Activated CD4-positive, CD25-positive, alpha-beta regulatory T cell treated with anti-CD3 and anti-CD28 coated beads, Interleukin-2, amount 50 U/mL, for 72 hours (primary cell): ENCODE measurements around the gene METTL24.
"Not testable (repeated sequence)": the region's sequence is repeated elsewhere in the genome, so short reads cannot be mapped to it uniquely, and the experiment has no call there.

ENCODE experiments used
- DNase-seq: peaks from one replicate; pipeline ENCODE4 v3.0.0; 2021

Gene METTL24

GRCh38 chr6:110307368-110307767 lies 50.8 kb downstream of the METTL24 start:
- DNase-seq, result no peak

- DNase-seq, result not testable (repeated sequence)
Measured at GRCh38 chr6:110305832-110306231, 52.3 kb downstream of the METTL24 start.

- not testable (repeated sequence) for DNase-seq
Measured at GRCh38 chr6:110303692-110304091, 54.5 kb downstream of the METTL24 start.

GRCh38 chr6:110298916-110299315 lies 59.2 kb downstream of the METTL24 start:
- no peak for DNase-seq

GRCh38 chr6:110298411-110298810 lies 59.7 kb downstream of the METTL24 start:
- DNase-seq, result no peak

- no peak for DNase-seq
Measured at GRCh38 chr6:110296241-110297025, 61.7 kb downstream of the METTL24 start.

GRCh38 chr6:110295451-110296165 lies 62.5 kb downstream of the METTL24 start:
- no peak for DNase-seq

- no peak for DNase-seq
Measured at GRCh38 chr6:110287462-110288341, 70.4 kb downstream of the METTL24 start.

GRCh38 chr6:110285306-110286060 lies 72.7 kb downstream of the METTL24 start:
- no peak for DNase-seq

- no peak for DNase-seq
Measured at GRCh38 chr6:110284855-110285254, 73.3 kb downstream of the METTL24 start.

- no peak for DNase-seq
Measured at GRCh38 chr6:110283657-110284056, 74.5 kb downstream of the METTL24 start.

- no peak for DNase-seq
Measured at GRCh38 chr6:110282412-110282811, 75.7 kb downstream of the METTL24 start.

GRCh38 chr6:110277100-110277665 lies 81.0 kb downstream of the METTL24 start:
- DNase-seq, result no peak

- DNase-seq, result not testable (repeated sequence)
Measured at GRCh38 chr6:110272781-110273180, 85.4 kb downstream of the METTL24 start.

- DNase-seq, result no peak
Measured at GRCh38 chr6:110271732-110272022, 86.5 kb downstream of the METTL24 start.

GRCh38 chr6:110270165-110270564 lies 88.0 kb downstream of the METTL24 start:
- DNase-seq, result no peak

GRCh38 chr6:110269623-110270022 lies 88.5 kb downstream of the METTL24 start:
- no peak for DNase-seq

GRCh38 chr6:110266996-110267395 lies 91.2 kb downstream of the METTL24 start:
- DNase-seq, result no peak

GRCh38 chr6:110265273-110265672 lies 92.9 kb downstream of the METTL24 start:
- DNase-seq, result no peak

GRCh38 chr6:110256366-110256765 lies 101.8 kb downstream of the METTL24 start:
- DNase-seq, result no peak

- no peak for DNase-seq
Measured at GRCh38 chr6:110255211-110255750, 102.9 kb downstream of the METTL24 start.

GRCh38 chr6:110250838-110251237 lies 107.3 kb downstream of the METTL24 start:
- no peak for DNase-seq
